ENCODE data around the gene LDHB.
"Not testable (repeated sequence)": the region's sequence is repeated elsewhere in the genome, so short reads cannot be mapped to it uniquely, and the experiment has no call there.

Gene LDHB

GRCh38 chr12:21657326-21658077 lies at the start of gene LDHB:
Gene LDHB, minus strand, starts transcription at chr12:21657842. Its CDS starts 3,171 bp downstream, at chr12:21654671.
- peak; percentile 97 for DNase-seq (ENCODE audit: low read depth)

GRCh38 chr12:21704847-21705246 lies 47.2 kb upstream of the LDHB start:
- DNase-seq (ENCODE audit: low read depth): no peak

GRCh38 chr12:21699851-21700250 lies 42.2 kb upstream of the LDHB start:
- no peak for DNase-seq (ENCODE audit: low read depth)

GRCh38 chr12:21697904-21698630 lies 40.4 kb upstream of the LDHB start:
- DNase-seq (ENCODE audit: low read depth): peak; percentile 33

- no peak for DNase-seq (ENCODE audit: low read depth)
Measured at GRCh38 chr12:21696625-21697024, 39.0 kb upstream of the LDHB start.

GRCh38 chr12:21695986-21696385 lies 38.3 kb upstream of the LDHB start:
- DNase-seq (ENCODE audit: low read depth): no peak

- DNase-seq (ENCODE audit: low read depth): no peak
Measured at GRCh38 chr12:21694660-21695059, 37.0 kb upstream of the LDHB start.

GRCh38 chr12:21691515-21691914 lies 33.9 kb upstream of the LDHB start:
- DNase-seq (ENCODE audit: low read depth): no peak

GRCh38 chr12:21690704-21691368 lies 33.2 kb upstream of the LDHB start:
- DNase-seq (ENCODE audit: low read depth): no peak

- no peak for DNase-seq (ENCODE audit: low read depth)
Measured at GRCh38 chr12:21683115-21683514, 25.5 kb upstream of the LDHB start.

- no peak for DNase-seq (ENCODE audit: low read depth)
Measured at GRCh38 chr12:21678959-21679358, 21.3 kb upstream of the LDHB start.

GRCh38 chr12:21677622-21678277 lies 20.1 kb upstream of the LDHB start:
- DNase-seq (ENCODE audit: low read depth): no peak

GRCh38 chr12:21677204-21677603 lies 19.6 kb upstream of the LDHB start:
- DNase-seq (ENCODE audit: low read depth): no peak

GRCh38 chr12:21676776-21677175 lies 19.1 kb upstream of the LDHB start:
- DNase-seq (ENCODE audit: low read depth): no peak

- no peak for DNase-seq (ENCODE audit: low read depth)
Measured at GRCh38 chr12:21675641-21676040, 18.0 kb upstream of the LDHB start.

- no peak for DNase-seq (ENCODE audit: low read depth)
Measured at GRCh38 chr12:21675096-21675495, 17.5 kb upstream of the LDHB start.

GRCh38 chr12:21673830-21674552 lies 16.3 kb upstream of the LDHB start:
- DNase-seq (ENCODE audit: low read depth): not testable (repeated sequence)

GRCh38 chr12:21672146-21672545 lies 14.5 kb upstream of the LDHB start:
- no peak for DNase-seq (ENCODE audit: low read depth)

- DNase-seq (ENCODE audit: low read depth): peak; percentile 37
Measured at GRCh38 chr12:21666722-21667121, 9.1 kb upstream of the LDHB start.

GRCh38 chr12:21665816-21666215 lies 8.2 kb upstream of the LDHB start:
- DNase-seq (ENCODE audit: low read depth): no peak

GRCh38 chr12:21662122-21662792 lies 4.6 kb upstream of the LDHB start:
- no peak for DNase-seq (ENCODE audit: low read depth)
